WERI-Rb-1 (cell line): ENCODE measurements around the gene SCAMP5.

Experiments
- DNase-seq: peaks from one replicate; pipeline ENCODE4 v3.0.0-alpha.2; 2020
- H3K27ac ChIP-seq: fragments of 250-450 bp; sonication (Bioruptor Pico); 2 replicates; pipeline ENCODE4 v1.5.1; 2020; ENCODE audit warnings: mild to moderate bottlenecking, moderate library complexity
- H3K27me3 ChIP-seq: fragments of 250-450 bp; sonication (Bioruptor Pico); 2 replicates; pipeline ENCODE4 v1.5.1; 2021; ENCODE audit warnings: mild to moderate bottlenecking, low read depth, moderate library complexity; ENCODE audit not compliant: insufficient read depth, severe bottlenecking
- H3K36me3 ChIP-seq: fragments of 250-450 bp; sonication (Bioruptor Pico); 2 replicates; pipeline ENCODE4 v1.5.1; 2020; ENCODE audit warnings: mild to moderate bottlenecking, moderate library complexity
- H3K4me3 ChIP-seq: 2 replicates; pipeline ENCODE4 v1.5.1; 2011; ENCODE audit warnings: low read depth, mild to moderate bottlenecking, control low read depth, low read length
- H3K9me3 ChIP-seq: fragments of 250-450 bp; sonication (Bioruptor Pico); 2 replicates; pipeline ENCODE4 v1.5.1; 2021; ENCODE audit warnings: mild to moderate bottlenecking, moderate library complexity; ENCODE audit not compliant: severe bottlenecking
- CTCF ChIP-seq: IDR thresholded peaks from 2 replicates; pipeline ENCODE4 v1.5.1; 2011; ENCODE audit warnings: low read depth, mild to moderate bottlenecking, control low read depth, inconsistent platforms, low read length

Gene SCAMP5

GRCh38 chr15:74992619-74993018 lies 2.7 kb upstream of the SCAMP5 start:
- TF ChIP-seq CTCF, result no peak
- H3K4me3 ChIP-seq, result no peak overlapping the region
- H3K36me3 ChIP-seq, result peaks cover 5% of the 10 kb centered on the region; the same call in 1 of the 2 replicates
- H3K9me3 ChIP-seq, result peaks cover 5% of the 10 kb centered on the region
- H3K27ac ChIP-seq, result no peak overlapping the region
- DNase-seq, result no peak
- H3K27me3 ChIP-seq, result no peaks in the 10 kb centered on the region

GRCh38 chr15:74994236-74994635 lies 1.1 kb upstream of the SCAMP5 start:
- Histone ChIP-seq H3K4me3 (no peak overlapping the region; the same call in 1 of the 2 replicates), H3K27ac (no peak overlapping the region)
- no peak for DNase-seq

GRCh38 chr15:74994685-74995084 lies 678 bp upstream of the SCAMP5 start:
- no peak for DNase-seq
- peaks cover 5% of the 10 kb centered on the region for H3K9me3 ChIP-seq
- TF ChIP-seq CTCF, result no peak
- H3K4me3 ChIP-seq, result peak overlapping the region; percentile 84
- peak overlapping the region; percentile 95 for H3K27ac ChIP-seq
- no peaks in the 10 kb centered on the region for H3K27me3 ChIP-seq
- peaks cover 10% of the 10 kb centered on the region for H3K36me3 ChIP-seq

More at GRCh38 chr15:74994236-74994635, 1.1 kb upstream of the SCAMP5 start:
- no peak for TF ChIP-seq CTCF
- H3K27me3 ChIP-seq, result no peaks in the 10 kb centered on the region
- peaks cover 10% of the 10 kb centered on the region for H3K36me3 ChIP-seq
- peaks cover 5% of the 10 kb centered on the region for H3K9me3 ChIP-seq

GRCh38 chr15:74995779-74996765 lies 709 bp downstream of the SCAMP5 start:
- H3K27ac ChIP-seq, result peak overlapping the region; percentile 95
- DNase-seq, result peak; percentile 78
- H3K27me3 ChIP-seq, result no peaks in the 10 kb centered on the region
- H3K9me3 ChIP-seq, result peaks cover 5% of the 10 kb centered on the region
- no peak for TF ChIP-seq CTCF
- H3K4me3 ChIP-seq, result peak overlapping the region; percentile 84
- H3K36me3 ChIP-seq, result peaks cover 10% of the 10 kb centered on the region

GRCh38 chr15:74997141-74997540 lies 1.8 kb downstream of the SCAMP5 start:
- no peaks in the 10 kb centered on the region for H3K27me3 ChIP-seq
- no peak overlapping the region for H3K27ac ChIP-seq
- peaks cover 10% of the 10 kb centered on the region for H3K36me3 ChIP-seq
- H3K9me3 ChIP-seq, result peaks cover 3% of the 10 kb centered on the region
- DNase-seq, result peak; percentile 20
- TF ChIP-seq CTCF, result no peak
- H3K4me3 ChIP-seq, result no peak overlapping the region
